Neural cell (in vitro differentiated cells): ENCODE data around the gene FAM98B. TPM values are rescaled to one million over a fixed set of nuclear protein-coding genes. Genes with fewer than 3 reads are reported as not detected.

Experiments used
- H2AFZ ChIP-seq: fragments of 200-600, 300-800 bp; sonication (generic), shearing (Covaris generic); 2 replicates; pipeline ENCODE4 v1.6.0; 2014; ENCODE audit warnings: low read depth, mild to moderate bottlenecking, antibody characterized with exemption, low read length, moderate library complexity
- H3F3A ChIP-seq: fragments of 200-600 bp; shearing (Covaris generic); 2 replicates; pipeline ENCODE4 v1.6.1; 2016; ENCODE audit warnings: mild to moderate bottlenecking, moderate library complexity, mixed read lengths, antibody characterized with exemption, low read length; ENCODE audit not compliant: insufficient read depth, poor library complexity, severe bottlenecking
- H3K27ac ChIP-seq: fragments of 200-600, 300-800 bp; sonication (generic), shearing (Covaris generic); 2 replicates; pipeline ENCODE4 v1.5.1; 2014; ENCODE audit warnings: mild to moderate bottlenecking, low read length, moderate library complexity
- H3K27me3 ChIP-seq: fragments of 300-800, 200-600 bp; sonication (generic), shearing (Covaris generic); 2 replicates; pipeline ENCODE4 v1.6.0; 2014; ENCODE audit warnings: mild to moderate bottlenecking, low read depth, low read length, moderate library complexity; ENCODE audit not compliant: insufficient read depth
- H3K36me3 ChIP-seq: fragments of 300-800, 200-600 bp; sonication (generic), shearing (Covaris generic); 2 replicates; pipeline ENCODE4 v1.5.1; 2014; ENCODE audit warnings: mild to moderate bottlenecking, antibody characterized with exemption, low read length, moderate library complexity; ENCODE audit not compliant: insufficient read depth
- H3K4me2 ChIP-seq: fragments of 300-800, 200-600 bp; sonication (generic), shearing (Covaris generic); 2 replicates; pipeline ENCODE4 v1.6.0; 2014; ENCODE audit warnings: mild to moderate bottlenecking, low read length
- H3K4me3 ChIP-seq: fragments of 300-800, 200-600 bp; sonication (generic), shearing (Covaris generic); 2 replicates; pipeline ENCODE4 v1.5.1; 2014; ENCODE audit warnings: mild to moderate bottlenecking, low read length, moderate library complexity
- H3K79me2 ChIP-seq: fragments of 200-600 bp; shearing (Covaris generic); replicated peaks from 2 replicates; pipeline ENCODE4 v1.6.0; 2014; ENCODE audit warnings: mild to moderate bottlenecking, low read length, moderate library complexity; ENCODE audit not compliant: insufficient read depth
- H3K9ac ChIP-seq: fragments of 300-800, 200-600 bp; sonication (generic), shearing (Covaris generic); 2 replicates; pipeline ENCODE4 v1.6.1; 2016; ENCODE audit warnings: mild to moderate bottlenecking, low read length, mixed read lengths
- H3K9me2 ChIP-seq: fragments of 200-600 bp; shearing (Covaris generic); 2 replicates; pipeline ENCODE4 v1.6.1; 2016; ENCODE audit warnings: mild to moderate bottlenecking, low read length, mixed read lengths; ENCODE audit not compliant: insufficient read depth
- H3K9me3 ChIP-seq: fragments of 200-600, 300-800 bp; sonication (generic), shearing (Covaris generic); 2 replicates; pipeline ENCODE4 v1.6.1; 2016; ENCODE audit warnings: mild to moderate bottlenecking, mixed run types, low read length, moderate library complexity, mixed read lengths
- H4K20me1 ChIP-seq: fragments of 200-600 bp; shearing (Covaris generic); 2 replicates; pipeline ENCODE4 v1.6.1; 2016; ENCODE audit warnings: mild to moderate bottlenecking, mixed run types; ENCODE audit not compliant: insufficient read depth
- EP300 ChIP-seq: fragments of 450-650 bp; conservative IDR thresholded peaks from 2 replicates; pipeline ENCODE4 v1.6.1; 2014; ENCODE audit warnings: antibody characterized with exemption, mild to moderate bottlenecking, moderate library complexity; ENCODE audit not compliant: poor library complexity, severe bottlenecking
- EZH2 ChIP-seq: fragments of 200-600, 300-800 bp; shearing (Covaris generic), sonication (generic); IDR thresholded peaks from 2 replicates; pipeline ENCODE4 v1.6.1; 2014; ENCODE audit warnings: antibody characterized with exemption, low read length, borderline replicate concordance, mild to moderate bottlenecking; ENCODE audit not compliant: insufficient read depth, poor library complexity, severe bottlenecking
- MXI1 ChIP-seq: fragments of 450-650 bp; conservative IDR thresholded peaks from 2 replicates; pipeline ENCODE4 v1.6.1; 2014; ENCODE audit warnings: antibody characterized with exemption, mild to moderate bottlenecking; ENCODE audit not compliant: poor library complexity, severe bottlenecking
- POLR2AphosphoS5 ChIP-seq: IDR thresholded peaks from 2 replicates; pipeline ENCODE4 v1.6.1; 2012
- RAD21 ChIP-seq: fragments of 450-650 bp; conservative IDR thresholded peaks from 2 replicates; pipeline ENCODE4 v1.6.1; 2014; ENCODE audit warnings: antibody characterized with exemption, mild to moderate bottlenecking, moderate library complexity
- SMC3 ChIP-seq: fragments of 450-650 bp; conservative IDR thresholded peaks from 2 replicates; pipeline ENCODE4 v1.6.1; 2014; ENCODE audit warnings: antibody characterized with exemption, mild to moderate bottlenecking, moderate library complexity; ENCODE audit not compliant: poor library complexity
- TAF1 ChIP-seq: IDR thresholded peaks from 2 replicates; pipeline ENCODE4 v1.6.1; 2012; ENCODE audit warnings: low read depth
- polyA plus RNA-seq: library from polyadenylated mRNA; depleted of rRNA; stranded (reverse); fragments of >200 nt; gene quantifications from 2 replicates; pipeline ENCODE4 v1.2.3, GENCODE V29; 2014
- TF ChIP-seq, protein P1 (sequence below): fragments of 450-650 bp; IDR thresholded peaks from 2 replicates; pipeline ENCODE4 v1.5.1; 2014; ENCODE audit warnings: antibody characterized with exemption, mild to moderate bottlenecking, moderate library complexity; ENCODE audit not compliant: poor library complexity, severe bottlenecking
- TF ChIP-seq, protein P2 (sequence below): IDR thresholded peaks from 2 replicates; pipeline ENCODE4 v1.6.1; 2012; ENCODE audit warnings: borderline replicate concordance

Gene FAM98B
- polyA plus RNA-seq, 1 donor from 2014 or later, result 12.7 TPM

DNA sequence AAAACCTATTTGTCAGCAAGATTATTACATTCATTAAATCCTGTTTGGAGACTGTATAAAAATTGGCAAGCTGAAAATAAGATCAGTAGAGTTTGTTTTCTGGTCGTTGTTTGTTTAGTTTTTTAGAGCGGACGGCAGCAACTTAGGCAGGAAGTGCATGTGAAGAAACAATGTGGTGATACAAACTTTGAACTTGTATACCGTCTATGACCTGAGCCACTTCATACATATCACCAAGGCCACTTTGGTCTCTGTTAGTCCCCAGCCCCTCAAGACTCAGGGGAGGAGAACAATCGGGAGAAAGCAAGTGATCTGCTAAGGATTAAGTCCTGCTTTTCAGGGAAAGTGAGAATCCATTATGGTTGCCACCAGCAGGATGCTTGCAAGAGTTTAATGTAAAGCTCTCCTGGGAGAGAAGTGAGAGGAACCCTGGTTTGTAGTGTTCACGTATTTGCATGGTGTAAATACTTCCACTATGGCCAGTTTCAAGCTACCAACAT, 79.5 kb downstream of the FAM98B start:
- H2AFZ ChIP-seq, result no peak overlapping the region
- no peak for TF ChIP-seq RAD21
- TF ChIP-seq, protein P1, sequence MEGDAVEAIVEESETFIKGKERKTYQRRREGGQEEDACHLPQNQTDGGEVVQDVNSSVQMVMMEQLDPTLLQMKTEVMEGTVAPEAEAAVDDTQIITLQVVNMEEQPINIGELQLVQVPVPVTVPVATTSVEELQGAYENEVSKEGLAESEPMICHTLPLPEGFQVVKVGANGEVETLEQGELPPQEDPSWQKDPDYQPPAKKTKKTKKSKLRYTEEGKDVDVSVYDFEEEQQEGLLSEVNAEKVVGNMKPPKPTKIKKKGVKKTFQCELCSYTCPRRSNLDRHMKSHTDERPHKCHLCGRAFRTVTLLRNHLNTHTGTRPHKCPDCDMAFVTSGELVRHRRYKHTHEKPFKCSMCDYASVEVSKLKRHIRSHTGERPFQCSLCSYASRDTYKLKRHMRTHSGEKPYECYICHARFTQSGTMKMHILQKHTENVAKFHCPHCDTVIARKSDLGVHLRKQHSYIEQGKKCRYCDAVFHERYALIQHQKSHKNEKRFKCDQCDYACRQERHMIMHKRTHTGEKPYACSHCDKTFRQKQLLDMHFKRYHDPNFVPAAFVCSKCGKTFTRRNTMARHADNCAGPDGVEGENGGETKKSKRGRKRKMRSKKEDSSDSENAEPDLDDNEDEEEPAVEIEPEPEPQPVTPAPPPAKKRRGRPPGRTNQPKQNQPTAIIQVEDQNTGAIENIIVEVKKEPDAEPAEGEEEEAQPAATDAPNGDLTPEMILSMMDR, result no peak
- TF ChIP-seq EP300, result no peak
- no peak for TF ChIP-seq EZH2
- TF ChIP-seq, protein P2, sequence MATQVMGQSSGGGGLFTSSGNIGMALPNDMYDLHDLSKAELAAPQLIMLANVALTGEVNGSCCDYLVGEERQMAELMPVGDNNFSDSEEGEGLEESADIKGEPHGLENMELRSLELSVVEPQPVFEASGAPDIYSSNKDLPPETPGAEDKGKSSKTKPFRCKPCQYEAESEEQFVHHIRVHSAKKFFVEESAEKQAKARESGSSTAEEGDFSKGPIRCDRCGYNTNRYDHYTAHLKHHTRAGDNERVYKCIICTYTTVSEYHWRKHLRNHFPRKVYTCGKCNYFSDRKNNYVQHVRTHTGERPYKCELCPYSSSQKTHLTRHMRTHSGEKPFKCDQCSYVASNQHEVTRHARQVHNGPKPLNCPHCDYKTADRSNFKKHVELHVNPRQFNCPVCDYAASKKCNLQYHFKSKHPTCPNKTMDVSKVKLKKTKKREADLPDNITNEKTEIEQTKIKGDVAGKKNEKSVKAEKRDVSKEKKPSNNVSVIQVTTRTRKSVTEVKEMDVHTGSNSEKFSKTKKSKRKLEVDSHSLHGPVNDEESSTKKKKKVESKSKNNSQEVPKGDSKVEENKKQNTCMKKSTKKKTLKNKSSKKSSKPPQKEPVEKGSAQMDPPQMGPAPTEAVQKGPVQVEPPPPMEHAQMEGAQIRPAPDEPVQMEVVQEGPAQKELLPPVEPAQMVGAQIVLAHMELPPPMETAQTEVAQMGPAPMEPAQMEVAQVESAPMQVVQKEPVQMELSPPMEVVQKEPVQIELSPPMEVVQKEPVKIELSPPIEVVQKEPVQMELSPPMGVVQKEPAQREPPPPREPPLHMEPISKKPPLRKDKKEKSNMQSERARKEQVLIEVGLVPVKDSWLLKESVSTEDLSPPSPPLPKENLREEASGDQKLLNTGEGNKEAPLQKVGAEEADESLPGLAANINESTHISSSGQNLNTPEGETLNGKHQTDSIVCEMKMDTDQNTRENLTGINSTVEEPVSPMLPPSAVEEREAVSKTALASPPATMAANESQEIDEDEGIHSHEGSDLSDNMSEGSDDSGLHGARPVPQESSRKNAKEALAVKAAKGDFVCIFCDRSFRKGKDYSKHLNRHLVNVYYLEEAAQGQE, result no peak
- no peak for TF ChIP-seq POLR2AphosphoS5
- no peak for TF ChIP-seq SMC3
- no peak for TF ChIP-seq TAF1
- TF ChIP-seq MXI1, result no peak
- no peaks in the 10 kb centered on the region for H3K36me3 ChIP-seq
- H3K79me2 ChIP-seq, result no peaks in the 10 kb centered on the region
- H3K9me3 ChIP-seq, result no peaks in the 10 kb centered on the region
- no peaks in the 10 kb centered on the region for H4K20me1 ChIP-seq
- no peaks in the 10 kb centered on the region for H3F3A ChIP-seq
- H3K4me3 ChIP-seq, result no peak overlapping the region
- H3K9me2 ChIP-seq, result no peaks in the 10 kb centered on the region
- no peaks in the 10 kb centered on the region for H3K27me3 ChIP-seq
- no peak overlapping the region for H3K27ac ChIP-seq
- no peak overlapping the region for H3K4me2 ChIP-seq
- H3K9ac ChIP-seq, result no peak overlapping the region

DNA sequence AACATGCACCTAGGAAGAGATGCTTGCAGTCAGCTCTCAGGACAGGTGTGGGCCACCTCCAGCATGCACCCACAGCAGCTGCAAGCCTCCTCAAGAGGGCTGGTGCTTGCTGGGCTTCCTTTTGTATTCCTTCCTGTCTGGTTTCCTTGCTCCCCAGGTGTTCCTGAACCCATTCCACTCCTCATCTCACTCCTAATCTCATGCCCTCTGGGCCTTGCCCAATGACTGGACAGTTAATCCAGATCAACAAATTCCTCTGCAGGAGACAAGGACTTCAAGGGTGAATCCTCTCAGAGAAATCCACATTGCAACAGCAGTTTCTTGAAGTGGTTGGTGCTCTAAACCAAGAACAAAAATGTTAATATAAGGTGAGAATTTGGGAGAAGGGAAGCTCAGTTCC, 80.0 kb downstream of the FAM98B start:
- Histone ChIP-seq H3K9me3 (no peaks in the 10 kb centered on the region), H3K9me2 (no peaks in the 10 kb centered on the region), H4K20me1 (no peaks in the 10 kb centered on the region), H3K27ac (no peak overlapping the region), H3K27me3 (no peaks in the 10 kb centered on the region), H3K9ac (no peak overlapping the region), H2AFZ (no peak overlapping the region), H3K36me3 (no peaks in the 10 kb centered on the region), H3K79me2 (no peaks in the 10 kb centered on the region), H3F3A (no peaks in the 10 kb centered on the region), H3K4me2 (no peak overlapping the region), H3K4me3 (no peak overlapping the region)
- TF ChIP-seq EZH2, result no peak
- no peak for TF ChIP-seq POLR2AphosphoS5
- TF ChIP-seq, protein P2, result no peak
- TF ChIP-seq SMC3, result no peak
- TF ChIP-seq MXI1, result no peak
- TF ChIP-seq TAF1, result no peak
- TF ChIP-seq RAD21, result no peak
- TF ChIP-seq EP300, result no peak
